Fibroblast of villous mesenchyme (primary cell): ENCODE measurements around the gene TRIP6. TPM values are rescaled to one million over a fixed set of nuclear protein-coding genes. Genes with fewer than 3 reads are reported as not detected.

Experiments used
- DNase-seq: peaks from one replicate; pipeline ENCODE4 v3.0.0-alpha.2; 2010; ENCODE audit warnings: low read depth
- H3K4me3 ChIP-seq: 2 replicates; pipeline ENCODE4 v1.5.1; 2011; ENCODE audit warnings: low read depth, mild to moderate bottlenecking, low read length
- CTCF ChIP-seq: IDR thresholded peaks from 2 replicates; pipeline ENCODE4 v1.5.1; 2012; ENCODE audit warnings: low read depth, mild to moderate bottlenecking, low read length; ENCODE audit not compliant: insufficient read depth
- total RNA-seq: library from RNA; depleted of rRNA; stranded (reverse); fragments of >200 nt; gene quantifications from 2 replicates; pipeline ENCODE4 v1.2.3, GENCODE V29; 2012

Gene TRIP6
- total RNA-seq, 1 donor: 106 TPM

GRCh38 chr7:100829150-100829716 lies 38.0 kb upstream of the TRIP6 start:
- H3K4me3 ChIP-seq: no peak overlapping the region
- TF ChIP-seq CTCF: no peak
- DNase-seq: no peak

GRCh38 chr7:100830396-100830795 lies 36.8 kb upstream of the TRIP6 start:
- H3K4me3 ChIP-seq: no peak overlapping the region
- TF ChIP-seq CTCF: no peak
- no peak for DNase-seq

- no peak for DNase-seq
- TF ChIP-seq CTCF: no peak
Measured at GRCh38 chr7:100832281-100832633, 34.9 kb upstream of the TRIP6 start.

GRCh38 chr7:100835903-100836811 lies 31.0 kb upstream of the TRIP6 start:
- peak; percentile 10 for DNase-seq
- H3K4me3 ChIP-seq: no peak overlapping the region
- no peak for TF ChIP-seq CTCF

More at GRCh38 chr7:100832281-100832633, 34.9 kb upstream of the TRIP6 start:
- no peak overlapping the region for H3K4me3 ChIP-seq

GRCh38 chr7:100836812-100837098 lies 30.4 kb upstream of the TRIP6 start:
- H3K4me3 ChIP-seq: peak overlapping the region; percentile 47
- no peak for DNase-seq
- TF ChIP-seq CTCF: no peak

GRCh38 chr7:100837099-100837836 lies 29.9 kb upstream of the TRIP6 start:
- TF ChIP-seq CTCF: no peak
- peak; percentile 91 for DNase-seq
- peak overlapping the region; percentile 47 for H3K4me3 ChIP-seq
